PFSK-1 (cell line): ENCODE measurements around the gene CCDC192.

ENCODE experiments used
- FOXP2 ChIP-seq: optimal IDR thresholded peaks from 2 replicates; pipeline ENCODE3; 2011; ENCODE audit warnings: borderline replicate concordance, control low read depth, inconsistent platforms; ENCODE audit not compliant: insufficient read depth; ENCODE audit errors: extremely low read length, extremely low read depth
- POLR2AphosphoS5 ChIP-seq: IDR thresholded peaks from 2 replicates; pipeline ENCODE4 v1.6.1; 2012; ENCODE audit warnings: low read depth, mild to moderate bottlenecking, control low read depth, low read length, moderate library complexity

DNA sequence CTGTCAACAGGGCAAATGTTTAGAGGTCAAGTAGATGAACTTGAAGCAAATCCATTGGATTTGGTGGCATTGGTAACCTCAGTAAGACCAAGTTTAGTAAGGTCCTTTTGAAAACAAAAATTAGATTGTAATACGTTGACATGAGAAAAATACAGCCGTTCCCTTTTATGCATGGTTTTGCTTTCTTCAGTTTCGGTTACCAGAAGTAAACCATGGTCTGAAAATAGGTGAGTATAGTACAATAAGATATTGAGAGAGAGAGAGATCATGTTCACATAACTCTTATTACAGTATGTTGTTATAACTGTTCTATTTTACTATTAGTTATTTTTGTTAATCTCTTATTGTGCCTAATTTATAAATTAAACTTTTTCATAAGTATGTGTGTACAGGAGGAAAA is 223.8 kb downstream of the CCDC192 start:
- TF ChIP-seq FOXP2 (no peak), POLR2AphosphoS5 (no peak)
